Raji (cell line): ENCODE data around the gene RELN.

Source experiments
- POLR2A ChIP-seq: IDR thresholded peaks from 2 replicates; pipeline ENCODE4 v1.6.1; 2011; ENCODE audit warnings: low read depth, low read length, control low read depth; ENCODE audit not compliant: insufficient read depth

RELN gene

DNA sequence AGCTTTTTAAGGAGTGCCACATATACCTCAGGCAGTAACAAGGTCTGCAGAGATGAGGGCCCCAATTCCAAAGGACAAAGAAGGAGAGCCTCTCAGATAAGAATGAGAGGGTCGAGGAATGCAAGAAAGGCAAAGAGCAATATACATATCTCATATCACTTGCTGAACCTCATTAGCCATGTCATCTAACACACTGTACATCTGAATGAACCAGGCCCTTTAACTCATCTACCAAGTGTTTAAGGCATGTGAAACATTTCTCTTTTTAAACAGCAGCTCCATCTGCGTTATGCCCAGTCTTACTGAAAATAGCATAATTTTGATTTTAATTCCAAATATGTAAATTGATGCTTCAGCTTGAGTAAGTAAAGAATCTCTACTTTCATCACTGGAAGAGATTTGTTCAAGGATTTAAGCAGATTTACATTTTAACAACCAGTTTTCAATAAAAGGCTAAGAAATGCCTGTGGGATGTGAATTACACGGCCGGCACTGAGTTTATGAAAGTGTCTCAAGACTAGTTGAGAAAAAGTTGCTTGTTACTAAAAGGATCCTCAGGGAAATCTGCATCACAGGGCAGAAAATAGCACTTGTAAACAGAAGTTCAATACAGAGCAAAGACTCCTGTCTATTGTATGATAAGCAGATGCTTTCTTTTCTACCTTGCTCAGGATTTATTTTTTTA is 419.7 kb downstream of the RELN start:
- TF ChIP-seq POLR2A, result no peak

DNA sequence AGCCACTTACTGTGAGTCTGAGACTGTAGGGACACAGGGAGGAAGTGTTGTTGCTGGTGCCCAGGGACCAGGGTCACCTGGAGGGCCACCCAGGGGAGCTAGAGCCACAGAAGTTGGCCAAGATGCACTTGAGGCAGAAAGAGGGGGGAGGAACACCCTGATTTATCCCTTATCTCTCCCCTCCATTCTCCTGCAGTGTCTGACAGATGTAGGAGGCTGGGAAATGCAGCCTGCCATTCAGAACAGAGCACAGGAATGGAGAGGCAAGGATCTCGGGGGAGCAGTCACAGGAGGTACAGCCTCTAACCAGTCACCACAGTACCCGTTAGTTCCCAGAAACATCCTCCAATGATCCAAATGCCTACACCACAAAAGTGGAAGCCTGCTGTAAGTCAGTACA is 425.0 kb downstream of the RELN start:
- TF ChIP-seq POLR2A, result no peak

DNA sequence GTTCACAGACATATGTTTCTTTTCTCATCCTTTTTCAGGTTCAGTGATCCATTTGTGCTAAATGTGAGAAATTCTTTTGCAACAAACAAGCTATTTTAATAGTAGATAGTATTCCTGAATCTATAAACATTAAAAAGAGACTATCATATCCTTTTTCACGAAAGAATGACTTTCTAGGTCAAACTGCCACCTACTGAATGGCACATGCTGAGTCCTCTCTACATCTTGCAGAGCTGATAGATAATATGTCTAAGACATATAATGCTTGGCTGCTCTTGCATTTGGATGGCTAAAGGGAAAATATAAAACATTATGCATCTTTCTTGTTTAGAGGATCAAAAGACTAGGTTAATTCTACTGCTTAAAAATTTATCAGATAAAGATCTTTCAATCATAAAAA is 429.3 kb downstream of the RELN start:
- TF ChIP-seq POLR2A, result no peak

DNA sequence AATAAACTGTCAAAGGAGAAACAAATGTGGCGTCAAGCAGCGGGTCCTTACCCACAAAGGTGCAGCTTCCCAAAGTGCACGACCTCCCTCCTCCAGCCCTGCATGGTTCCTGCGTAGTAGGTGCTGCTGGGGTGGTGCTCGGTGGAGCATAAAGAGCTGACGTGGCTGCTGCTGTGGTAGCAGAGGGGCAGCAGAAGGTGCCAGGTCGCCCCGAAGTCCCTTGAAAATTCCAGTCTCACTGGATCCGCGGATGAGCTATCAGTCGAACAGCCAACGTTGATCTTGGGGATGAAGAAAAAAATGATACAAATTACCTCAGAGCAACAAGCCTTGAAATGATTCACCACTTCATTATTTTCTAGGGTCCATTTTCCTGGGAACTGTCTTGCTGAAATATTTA is 438.4 kb downstream of the RELN start:
- no peak for TF ChIP-seq POLR2A

DNA sequence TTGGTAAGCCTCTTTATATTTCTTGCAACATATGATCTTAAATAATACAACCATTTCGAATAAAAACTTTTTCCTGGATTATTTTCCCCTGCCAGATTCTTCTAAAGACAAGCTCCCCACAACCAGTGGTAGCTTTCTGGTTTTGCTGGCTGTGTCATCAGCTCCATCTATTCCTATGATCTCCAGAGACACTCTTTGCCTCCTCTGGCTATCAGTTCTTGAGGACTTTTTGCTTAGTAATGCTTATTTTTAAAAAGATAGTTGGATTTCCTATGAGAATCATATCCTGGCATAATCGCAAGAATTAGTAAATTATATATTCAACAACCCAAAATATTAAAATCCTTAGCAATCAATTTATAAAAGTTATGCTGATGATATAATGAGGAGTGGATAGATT is 439.7 kb downstream of the RELN start:
- no peak for TF ChIP-seq POLR2A

DNA sequence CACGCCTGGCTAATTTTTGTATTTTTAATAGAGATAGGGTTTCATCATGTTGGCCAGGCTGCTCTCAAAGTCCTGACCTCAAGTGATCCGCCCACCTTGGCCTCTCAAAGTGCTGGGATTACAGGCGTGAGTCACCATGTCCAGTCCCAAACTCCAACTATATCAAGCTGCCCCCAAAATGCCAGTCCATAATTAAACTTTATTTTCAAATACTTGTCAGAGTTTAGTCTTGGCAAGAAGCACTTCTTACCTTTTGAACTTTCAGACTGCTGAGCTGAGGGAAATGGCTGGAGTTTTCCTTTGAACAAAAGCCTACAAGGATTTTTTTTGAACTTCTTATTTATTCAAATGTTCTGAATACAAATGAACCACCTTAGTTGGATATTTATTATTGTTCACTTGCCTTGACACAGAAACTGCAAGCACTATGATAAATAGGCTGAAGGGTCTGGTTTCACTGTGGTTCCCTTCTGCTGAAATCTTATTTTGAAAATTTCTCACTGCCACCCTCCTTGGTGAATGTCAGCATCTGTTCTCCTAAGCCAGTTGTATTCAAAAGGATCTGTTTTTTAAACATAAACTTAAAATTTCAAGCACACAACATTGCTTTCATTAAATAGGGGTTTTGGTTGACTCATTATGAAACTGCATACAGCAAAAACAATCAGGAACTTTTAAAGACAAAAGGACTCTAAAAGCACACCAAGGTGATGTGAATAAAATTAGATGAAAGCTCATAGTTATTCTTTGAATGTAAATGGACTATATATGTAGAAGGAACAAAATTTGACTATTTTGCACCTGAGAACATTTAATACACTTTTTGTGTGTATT is 441.8 kb downstream of the RELN start:
- no peak for TF ChIP-seq POLR2A

DNA sequence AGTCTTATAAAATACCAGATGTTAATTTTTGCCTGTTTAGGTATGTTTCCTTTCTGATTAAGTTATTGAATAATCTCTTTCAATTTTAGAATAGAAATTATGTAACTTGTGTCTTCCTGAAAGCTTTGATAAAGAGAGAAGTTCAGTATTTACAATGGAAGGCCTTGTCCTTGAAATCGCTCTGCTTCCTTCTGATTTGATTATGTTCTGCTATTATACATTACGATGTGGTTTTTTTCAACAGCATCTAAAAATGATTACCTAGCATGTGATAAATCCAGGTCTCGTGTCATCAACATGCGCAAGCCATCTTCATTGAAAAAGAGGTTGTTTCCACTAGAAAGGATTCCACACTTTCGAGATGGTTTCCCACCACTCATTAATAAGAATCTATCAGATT is 447.0 kb downstream of the RELN start:
- TF ChIP-seq POLR2A, result no peak

DNA sequence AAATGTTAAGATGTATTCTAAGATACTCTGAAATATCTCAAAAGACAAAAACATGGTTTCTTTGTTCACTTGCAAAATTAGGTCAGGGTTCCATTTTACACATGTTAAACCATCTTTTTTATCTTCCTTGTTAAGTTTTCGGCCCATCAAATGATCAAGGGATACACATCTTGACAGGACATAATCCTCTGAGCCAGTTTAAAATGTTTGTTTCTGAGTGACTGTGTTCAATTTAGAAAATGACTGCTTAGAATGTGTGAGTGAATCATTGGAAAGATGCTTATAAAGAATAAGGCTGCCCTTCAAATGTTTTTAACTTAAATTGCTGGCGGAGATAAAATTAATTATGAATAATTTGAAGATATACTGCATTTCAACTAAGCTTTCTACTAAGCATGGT is 447.5 kb downstream of the RELN start:
- no peak for TF ChIP-seq POLR2A

DNA sequence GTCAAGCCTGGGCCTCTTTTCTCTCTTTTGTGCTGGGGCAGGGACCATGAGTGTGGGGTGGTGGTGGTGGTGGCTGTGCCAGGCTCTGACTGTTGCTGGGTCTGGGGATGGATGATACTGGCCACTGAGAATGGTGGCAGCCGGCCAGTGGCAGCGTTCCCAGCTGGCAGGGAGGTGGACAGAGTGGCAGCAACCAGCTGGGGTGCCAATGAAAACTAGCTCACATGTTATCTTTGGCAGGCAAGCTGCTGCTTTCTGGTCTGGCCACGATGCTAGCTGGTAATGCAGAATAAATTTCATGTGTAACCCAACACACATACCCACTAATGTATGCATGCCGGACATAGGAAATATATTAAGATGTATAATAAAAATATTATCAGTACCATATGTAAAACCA is 448.4 kb downstream of the RELN start:
- TF ChIP-seq POLR2A, result no peak

DNA sequence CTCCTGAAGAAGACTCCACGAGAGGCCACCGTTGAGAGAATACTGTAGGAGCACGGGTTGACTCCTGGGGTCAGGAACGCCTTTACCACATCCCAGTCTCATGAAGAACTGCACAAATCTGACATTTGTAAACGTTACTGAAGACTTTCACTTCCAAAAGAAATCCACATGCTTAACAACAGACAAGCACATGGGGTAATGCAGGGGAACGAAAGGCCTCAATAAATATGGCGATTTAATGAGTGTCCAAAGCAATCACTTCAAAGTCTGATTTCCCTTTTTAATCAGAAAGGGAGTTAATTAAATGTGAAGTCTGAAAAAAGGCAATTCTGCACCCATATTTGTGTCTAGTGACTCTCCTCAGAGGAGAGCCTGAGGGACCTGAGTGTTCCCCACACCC is 449.1 kb downstream of the RELN start:
- no peak for TF ChIP-seq POLR2A

DNA sequence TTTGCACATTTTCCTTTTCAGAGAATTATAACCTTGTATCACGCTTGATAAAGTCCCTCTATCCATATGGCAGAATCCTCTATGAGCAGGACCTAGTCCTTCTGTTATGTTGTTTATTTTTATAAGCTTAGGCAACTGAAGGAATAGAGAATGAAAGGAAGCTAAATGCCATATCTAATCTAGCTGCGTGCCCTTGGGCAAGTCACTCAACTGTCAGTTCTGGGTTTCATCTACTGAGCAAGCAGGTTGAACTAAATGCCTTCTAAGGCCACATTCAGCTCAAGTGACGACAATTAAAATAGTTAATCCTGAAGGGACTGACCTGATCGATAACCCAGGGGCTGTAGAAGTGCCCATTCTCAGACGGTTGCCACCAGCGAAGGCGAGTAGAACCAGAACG is 449.6 kb downstream of the RELN start:
- TF ChIP-seq POLR2A, result no peak

DNA sequence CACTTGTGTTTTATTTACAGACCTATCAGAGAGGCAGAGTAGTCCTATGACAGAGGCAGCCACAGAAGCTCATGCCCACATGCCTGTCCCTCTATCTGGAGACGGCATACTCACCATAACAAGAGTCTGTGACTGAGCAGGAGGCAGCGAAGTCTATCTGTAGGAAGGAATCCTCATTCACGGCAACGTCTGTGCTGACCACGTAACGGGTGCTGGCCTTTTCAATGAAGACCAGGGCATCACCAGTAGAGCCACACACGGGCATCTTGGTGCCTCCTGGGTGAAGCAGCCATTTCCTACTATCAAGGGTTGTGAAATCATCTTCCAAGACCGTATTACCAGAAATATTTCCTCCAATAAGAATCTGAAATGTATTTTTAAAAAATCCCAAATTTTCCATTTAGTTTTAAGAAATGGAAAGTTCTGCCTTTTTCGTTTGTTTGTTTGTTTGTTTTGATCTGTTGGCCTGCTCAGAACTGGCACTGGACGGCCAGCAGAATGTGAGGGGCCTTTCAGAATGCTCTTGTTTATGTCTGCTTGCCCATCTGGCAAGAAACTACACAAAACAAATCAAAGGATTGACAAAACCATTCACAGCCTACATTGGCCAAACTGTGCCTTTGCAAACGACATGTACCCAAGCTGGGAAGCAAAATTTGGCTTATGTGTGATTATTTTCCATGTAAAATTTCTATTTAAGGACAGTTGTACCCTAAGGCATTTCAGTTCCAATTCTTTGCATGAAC is 450.3 kb downstream of the RELN start:
- no peak for TF ChIP-seq POLR2A

DNA sequence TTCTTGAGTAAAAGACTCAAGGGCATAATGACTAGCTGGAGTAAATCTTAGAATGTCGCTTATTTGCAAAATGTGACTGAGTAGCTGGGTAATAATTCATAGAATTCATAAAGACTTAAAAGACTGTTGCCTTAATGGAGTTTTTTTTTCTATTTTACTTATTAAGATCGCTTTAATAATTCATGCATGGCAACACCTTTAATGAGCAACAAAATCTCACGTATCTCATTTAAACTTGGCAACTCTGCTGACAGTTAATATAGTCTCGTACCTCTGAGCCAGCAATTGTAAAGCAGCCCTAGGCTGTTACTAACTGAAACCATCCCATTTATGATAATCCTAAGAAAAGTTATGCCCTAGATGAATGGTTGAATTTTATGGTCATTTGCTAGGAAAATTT is 455.7 kb downstream of the RELN start:
- TF ChIP-seq POLR2A, result no peak

DNA sequence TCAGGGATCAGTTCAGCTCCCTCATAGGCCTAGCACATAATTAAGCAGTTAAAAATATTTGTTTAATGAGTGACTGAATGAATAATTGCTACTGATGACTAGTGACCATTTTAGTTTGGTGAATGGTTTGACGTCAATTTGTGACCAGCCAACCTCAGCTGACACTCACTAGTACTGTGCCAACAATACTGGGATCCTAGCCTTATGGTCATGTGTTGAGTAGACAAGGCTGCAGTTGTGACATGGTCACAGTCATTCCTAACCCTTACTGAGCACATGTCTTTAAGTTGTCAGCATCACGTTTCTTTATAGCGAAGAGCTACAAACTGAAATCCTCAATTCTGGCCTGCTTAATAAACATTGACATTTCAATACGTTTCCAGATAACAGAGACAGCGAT is 456.5 kb downstream of the RELN start:
- no peak for TF ChIP-seq POLR2A

DNA sequence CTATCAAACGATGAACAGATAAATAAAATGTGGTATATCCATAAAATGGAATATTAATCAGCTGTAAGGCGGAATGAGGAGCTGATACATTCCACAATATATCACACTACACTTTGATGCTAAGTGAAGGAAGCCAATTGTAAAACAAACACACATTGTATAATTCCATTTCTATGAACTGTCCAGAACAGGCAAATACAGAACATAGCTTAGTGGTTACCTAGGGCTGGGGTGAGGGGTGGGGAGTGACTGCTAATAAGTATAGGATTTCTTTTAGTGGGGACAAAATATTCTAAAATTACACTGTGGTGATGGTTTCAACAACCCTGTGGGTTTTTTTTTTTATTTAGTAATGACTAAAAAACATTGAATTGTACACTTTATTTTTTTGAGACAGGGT is 461.3 kb downstream of the RELN start:
- TF ChIP-seq POLR2A, result no peak

DNA sequence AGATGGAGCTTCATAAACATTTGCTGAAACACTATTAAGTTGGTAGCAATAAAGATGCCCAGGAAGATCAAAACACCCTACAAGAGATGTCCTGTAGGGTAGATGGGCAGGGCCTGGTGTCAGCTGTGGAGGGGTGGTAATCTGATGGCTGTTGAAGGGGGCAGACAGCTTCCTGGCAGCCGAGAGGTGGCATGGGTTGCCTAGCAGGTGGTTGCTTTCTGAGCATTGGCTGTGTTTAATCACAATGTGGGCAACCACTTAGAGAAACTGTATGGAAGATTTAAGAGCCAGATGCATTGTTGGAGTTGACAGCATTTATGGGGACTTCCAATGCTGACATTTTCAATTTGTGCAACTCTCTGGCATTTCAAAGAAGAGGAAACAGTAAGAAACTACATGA is 463.5 kb downstream of the RELN start:
- no peak for TF ChIP-seq POLR2A

DNA sequence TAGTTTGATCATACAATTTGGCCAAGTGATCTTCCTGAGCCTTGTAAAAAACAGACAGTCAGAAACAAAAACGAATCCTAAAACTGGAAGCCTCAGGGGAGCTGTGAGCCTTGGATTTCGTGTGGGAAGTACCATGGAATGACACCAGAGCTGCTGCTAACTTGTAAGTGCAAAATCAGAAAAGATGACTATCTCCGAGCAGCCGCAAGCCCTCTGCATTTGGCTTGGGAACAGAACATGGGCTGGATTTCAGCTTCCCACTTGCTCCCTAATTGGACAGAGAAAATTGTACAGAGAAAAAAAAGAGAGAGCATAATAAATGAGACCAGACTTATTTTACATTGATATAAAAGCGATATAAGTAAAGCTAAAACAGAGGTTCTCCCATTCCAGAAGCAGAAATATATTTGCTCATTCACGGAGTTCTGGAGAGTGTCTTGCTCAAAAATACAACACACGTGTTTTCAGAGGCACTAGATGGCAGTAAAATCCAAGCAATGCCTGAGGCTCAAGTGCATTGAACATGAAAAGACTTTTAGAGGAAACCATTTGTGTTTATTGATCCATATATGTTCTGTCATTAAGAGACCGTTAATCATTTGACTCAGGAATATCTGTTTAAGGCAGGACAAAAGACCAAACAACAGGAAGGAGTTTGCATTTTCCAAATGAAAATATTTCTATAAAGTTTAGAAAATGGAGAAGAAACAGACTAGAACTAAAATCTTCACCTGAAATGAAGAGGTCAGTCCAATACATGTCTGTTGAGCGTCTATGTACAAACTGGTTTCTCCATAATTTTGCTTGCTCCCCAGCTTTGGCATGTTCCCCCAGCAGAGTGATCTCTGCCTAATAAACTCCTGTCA is 465.2 kb downstream of the RELN start:
- TF ChIP-seq POLR2A, result no peak
